ENCODE results near the gene DSCAM. TPM values are rescaled to one million over a fixed set of nuclear protein-coding genes. Genes with fewer than 3 reads are reported as not detected.

The DSCAM gene
- total RNA-seq, 1 experiment from 2014 or later: 0.13 TPM

- 0 out of 2 replicates have a peak, but pooled peaks have one; percentile 28 for TF ChIP-seq NFE2L1 (CRISPR knock-in tag; IDR thresholded peaks at IDR 0.05)
- peak; percentile 73; the same call in 1 of the 2 replicates for TF ChIP-seq FOXP4 (CRISPR knock-in tag; IDR thresholded peaks at IDR 0.05)
- TF ChIP-seq NR2C2 (CRISPR knock-in tag; IDR thresholded peaks at IDR 0.05): no peak
- TF ChIP-seq FOXK1 (CRISPR knock-in tag; IDR thresholded peaks at IDR 0.05): peak; percentile 56; the same call in 1 of the 2 replicates
- TF ChIP-seq ELF4 (CRISPR knock-in tag; IDR thresholded peaks at IDR 0.05; ENCODE audit: low read depth): no peak
- 0 out of 2 replicates have a peak, but pooled peaks have one; percentile 42 for TF ChIP-seq ZBTB43 (CRISPR knock-in tag; IDR thresholded peaks at IDR 0.05)
- TF ChIP-seq ZNF423 (CRISPR knock-in tag; IDR thresholded peaks at IDR 0.05): peak; percentile 80
- Mint-ChIP-seq H3K27ac (no peak overlapping the region), H3K4me1 (peaks cover 18% of the 10 kb centered on the region), H3K27me3 (ENCODE audit: low read depth) (peaks cover 76% of the 10 kb centered on the region), H3K36me3 (no peaks in the 10 kb centered on the region), H3K9me3 (no peaks in the 10 kb centered on the region), H3K4me3 (peak overlapping the region; percentile 26)
- DNase-seq (ENCODE audit: low spot score) (no peak), ATAC-seq (peak; percentile 82)
- ChIA-PET POLR2A (no interaction called here), CTCF (interaction anchor here (1.0 kb wide), 2 partner anchors 21 to 192 kb away, joined by 3 read pairs; no protein-coding TSS in a partner anchor)
Measured at GRCh38 chr21:40335704-40336103, 511.3 kb downstream of the DSCAM start.

- no peak for DNase-seq (ENCODE audit: low spot score)
- ATAC-seq: no peak
- CTCF ChIA-PET: no interaction called here
- H3K9me3 Mint-ChIP-seq: no peaks in the 10 kb centered on the region
- TF ChIP-seq CBFB (CRISPR knock-in tag; IDR thresholded peaks at IDR 0.05; ENCODE audit: low read depth): no peak
- TF ChIP-seq AFF4 (CRISPR knock-in tag; IDR thresholded peaks at IDR 0.05; ENCODE audit: borderline replicate concordance): no peak
- TF ChIP-seq ZBTB43 (CRISPR knock-in tag; IDR thresholded peaks at IDR 0.05): no peak
- no peak for TF ChIP-seq RELA (CRISPR knock-in tag; IDR thresholded peaks at IDR 0.05; ENCODE audit: borderline replicate concordance)
- TF ChIP-seq CDX4 (CRISPR knock-in tag; IDR thresholded peaks at IDR 0.05; ENCODE audit: borderline replicate concordance): no peak
- no peak for TF ChIP-seq TEAD4 (CRISPR knock-in tag; IDR thresholded peaks at IDR 0.05)
- no peak for TF ChIP-seq HMGA2 (CRISPR knock-in tag; IDR thresholded peaks at IDR 0.05)
- TF ChIP-seq FOXK1 (CRISPR knock-in tag; IDR thresholded peaks at IDR 0.05): no peak
- no peak for TF ChIP-seq ETV6 (CRISPR knock-in tag; IDR thresholded peaks at IDR 0.05)
- no peak for TF ChIP-seq PRDM15 (CRISPR knock-in tag; IDR thresholded peaks at IDR 0.05)
- TF ChIP-seq NR2C2 (CRISPR knock-in tag; IDR thresholded peaks at IDR 0.05): no peak
- TF ChIP-seq ZNF263 (CRISPR knock-in tag; IDR thresholded peaks at IDR 0.05; ENCODE audit: low read depth): no peak
- TF ChIP-seq KAT7 (CRISPR knock-in tag; IDR thresholded peaks at IDR 0.05; ENCODE audit: borderline replicate concordance): no peak
- H3K27ac Mint-ChIP-seq: no peak overlapping the region
- POLR2A ChIA-PET: no interaction called here
- peaks cover 71% of the 10 kb centered on the region for H3K27me3 Mint-ChIP-seq (ENCODE audit: low read depth)
- H3K4me1 Mint-ChIP-seq: peaks cover 16% of the 10 kb centered on the region
- H3K36me3 Mint-ChIP-seq: no peaks in the 10 kb centered on the region
- no peak overlapping the region for H3K4me3 Mint-ChIP-seq
Measured at GRCh38 chr21:40334159-40334558, 512.8 kb downstream of the DSCAM start.
